K562 (cell line): Measurements from ENCODE around the gene ERN1. TPM values are rescaled to one million over a fixed set of nuclear protein-coding genes. Genes with fewer than 3 reads are reported as not detected.

Source experiments
- ATAC-seq: fragments of 200-7000 bp; cut with Tn5 transposase; 3 replicates; pipeline ENCODE4 v1.9.1; 2020; ENCODE audit warnings: moderate library complexity
- BruUV-seq: library from RNA; stranded (reverse); fragments of 400-500 nt; replicated peaks from 2 replicates; lab custom pipeline; 2021; lab: Mats Ljungman, UMichigan
- CTCF ChIA-PET: fragments of 300-600 bp; formaldehyde crosslinking; extraction: SDS; loops from one replicate; lab custom pipeline; 2021; ENCODE audit warnings: low intra/inter-chr PET ratio; lab: Yijun Ruan, JAX
- POLR2A ChIA-PET: fragments of 300-600, 350-650 bp; sonication (Branson Sonifier 250); formaldehyde crosslinking; extraction: SDS; loops from one replicate; lab custom pipeline; 2021; ENCODE audit warnings: antibody characterized with exemption, inconsistent platforms; lab: Yijun Ruan, JAX
- DNase-seq, 4 experiments: peaks; one replicate each; pipeline versions ENCODE4 v3.0.0 to v3.0.0-alpha.2; 2011 to 2018; ENCODE audit warnings: low spot score in 3 of 4, mixed read lengths in 3 of 4; ENCODE audit errors: extremely low read depth in 1 of 4
- FAIRE-seq: peaks from 2 replicates; lab custom pipeline; 2011; peaks lifted over from hg19 to GRCh38; lab: Jason Lieb, UNC
- H2AFZ ChIP-seq: 2 replicates; pipeline ENCODE4 v1.6.0; 2011; ENCODE audit warnings: low read depth, low read length, control low read depth, inconsistent platforms
- H3K27ac ChIP-seq: fragments of 200-600 bp; 3 replicates; pipeline ENCODE4 v1.8.0; 2011; ENCODE audit warnings: low read depth, mild to moderate bottlenecking, control low read depth, inconsistent platforms, low read length, moderate library complexity, mixed read lengths; ENCODE audit errors: extremely low read depth
- H3K27me3 ChIP-seq, 2 experiments: fragments of 300-600 bp in 1 of 2; 2 replicates in 1 of 2; 3 replicates in 1 of 2; pipeline versions ENCODE4 v1.6.0 to v1.8.0; 2011; ENCODE audit warnings: inconsistent platforms in 2 of 2, low read length in 2 of 2, mild to moderate bottlenecking in 1 of 2, mixed read lengths in 1 of 2, moderate library complexity in 1 of 2; ENCODE audit not compliant: control insufficient read depth in 2 of 2, insufficient read depth in 2 of 2
- H3K36me3 ChIP-seq: fragments of 300-600 bp; 3 replicates; pipeline ENCODE4 v1.8.0; 2011; ENCODE audit warnings: mild to moderate bottlenecking, low read length, inconsistent platforms; ENCODE audit not compliant: control insufficient read depth, insufficient read depth
- H3K4me1 ChIP-seq, 2 experiments: fragments of 200-600 bp in 1 of 2; replicated peaks in 1 of 2; 2 replicates in 1 of 2; 3 replicates in 1 of 2; pipeline versions ENCODE4 v1.5.1 to v1.8.0; 2011; ENCODE audit warnings: inconsistent platforms in 2 of 2, low read length in 2 of 2, mild to moderate bottlenecking in 1 of 2, mixed read lengths in 1 of 2, moderate library complexity in 1 of 2; ENCODE audit not compliant: control insufficient read depth in 2 of 2, insufficient read depth in 2 of 2
- H3K4me2 ChIP-seq: 2 replicates; pipeline ENCODE4 v1.6.1; 2011; ENCODE audit warnings: low read length, control low read depth, inconsistent platforms, mixed read lengths; ENCODE audit not compliant: insufficient read depth
- H3K4me3 ChIP-seq: fragments of 200-600 bp; sonication (generic), shearing (Covaris generic); 2 replicates; pipeline ENCODE4 v1.5.1; 2016; ENCODE audit warnings: control low read depth, inconsistent platforms
- H3K79me2 ChIP-seq: fragments of 200-600 bp; 3 replicates; pipeline ENCODE4 v1.8.0; 2011; ENCODE audit warnings: low read length, inconsistent platforms; ENCODE audit not compliant: control insufficient read depth, insufficient read depth
- H3K9ac ChIP-seq, 2 experiments: 2 replicates each; pipeline versions ENCODE4 v1.6.0 to v1.6.1; 2011; ENCODE audit warnings: low read depth in 2 of 2, low read length in 2 of 2, control low read depth in 1 of 2, inconsistent platforms in 1 of 2, mild to moderate bottlenecking in 1 of 2, mixed read lengths in 1 of 2; ENCODE audit not compliant: insufficient read depth in 1 of 2
- H3K9me1 ChIP-seq: one replicate; pipeline ENCODE4 v1.6.0; 2011; ENCODE audit warnings: inconsistent platforms, mild to moderate bottlenecking, low read length, moderate library complexity; ENCODE audit not compliant: control insufficient read depth, insufficient read depth
- H3K9me3 ChIP-seq: replicated peaks from 2 replicates; pipeline ENCODE4 v1.5.1; 2011; ENCODE audit warnings: low read depth, low read length, inconsistent platforms; ENCODE audit not compliant: control insufficient read depth, insufficient read depth
- H4K20me1 ChIP-seq: replicated peaks from 2 replicates; pipeline ENCODE4 v1.6.1; 2011; ENCODE audit warnings: low read length, inconsistent platforms, mixed read lengths; ENCODE audit not compliant: control insufficient read depth, insufficient read depth
- ADNP ChIP-seq: fragments of 200-800 bp; sonication (Bioruptor generic); IDR thresholded peaks from 2 replicates; pipeline ENCODE4 v1.6.1; 2016; ENCODE audit warnings: missing genetic modification characterization, missing compliant biosample characterization
- ERF ChIP-seq: fragments of 450-650 bp; formaldehyde crosslinking; IDR thresholded peaks from 2 replicates; pipeline ENCODE4 v1.4.0; 2020; ENCODE audit warnings: mild to moderate bottlenecking, mixed read lengths
- ILF3 ChIP-seq: fragments of 450-650 bp; IDR thresholded peaks from 2 replicates; pipeline ENCODE4 v1.6.1; 2018; ENCODE audit warnings: antibody characterized with exemption, mild to moderate bottlenecking, moderate library complexity, borderline replicate concordance
- KLF16 ChIP-seq: IDR thresholded peaks from 2 replicates; pipeline ENCODE4 v1.6.1; 2016; ENCODE audit warnings: antibody characterized with exemption
- MTA1 ChIP-seq: fragments of 450-650 bp; IDR thresholded peaks from 2 replicates; pipeline ENCODE4 v1.6.1; 2017; ENCODE audit warnings: borderline replicate concordance
- RHOXF2B ChIP-seq: fragments of 250-450 bp; sonication (Bioruptor Pico); conservative IDR thresholded peaks from 2 replicates; pipeline ENCODE4 v1.5.1; 2021
- TOE1 ChIP-seq, 2 experiments: fragments of 450-650 bp in 1 of 2; sonication (generic) in 1 of 2; formaldehyde crosslinking in 1 of 2; IDR thresholded peaks; 2 replicates each; pipeline versions ENCODE4 v1.7.1 to v1.8.0; 2016 to 2022; ENCODE audit warnings: borderline replicate concordance in 2 of 2, mild to moderate bottlenecking in 2 of 2, antibody characterized with exemption in 1 of 2, inconsistent platforms in 1 of 2, low read depth in 1 of 2, missing genetic modification reagents in 1 of 2, moderate library complexity in 1 of 2
- ZNF507 ChIP-seq: conservative IDR thresholded peaks from 2 replicates; pipeline ENCODE4 v1.6.1; 2017; ENCODE audit warnings: missing genetic modification characterization, missing compliant biosample characterization
- WGBS: fragments of 100-300 bp; shearing (Covaris generic); methylation state at CpG from one replicate; pipeline ENCODE4 v1.1.6; 2016; ENCODE audit warnings: low coverage, mixed read lengths; ENCODE audit not compliant: insufficient coverage; ENCODE audit errors: missing lambda C conversion rate; 5-methylcytosine and 5-hydroxymethylcytosine counted together
- in situ Hi-C: fragments of 300-500 bp; cut with MboI; formaldehyde crosslinking; loops from 4 replicates; pipeline ENCODE4 v1.15.0; 2018; ENCODE audit warnings: inconsistent platforms, mixed read lengths
- intact Hi-C: fragments of 100-400 bp; cut with micrococcal nuclease; formaldehyde crosslinking; loops from 2 replicates; pipeline ENCODE4 v1.14.2; 2022
- polyA plus RNA-seq, 8 experiments: library from polyadenylated mRNA; depleted of rRNA in 4 of 8; stranded (reverse) in 5 of 8; unstranded in 3 of 8; fragments of >200 nt; fragmentation: Nextera tagmentation in 2 of 8; fragmentation: Illumina TruSeq in 1 of 8; extraction: Ambion mirVana in 2 of 8; extraction: Trizol in 1 of 8; gene quantifications; 2 replicates each; pipeline versions ENCODE4 v1.2.1 to v1.2.3, GENCODE V29; 2011 to 2014; ENCODE audit warnings: inconsistent platforms in 1 of 8, missing spikeins in 1 of 8
- total RNA-seq, 7 experiments: library from RNA; depleted of rRNA in 6 of 7; stranded (reverse); fragments of >200 nt in 6 of 7; fragmentation: Illumina TruSeq in 2 of 7; extraction: Trizol in 2 of 7; gene quantifications; 2 replicates each; pipeline versions ENCODE4 v1.2.1 to v1.2.3, GENCODE V29; 2011 to 2021; ENCODE audit warnings: low replicate concordance in 1 of 7
- TF ChIP-seq, protein P1 (sequence below): fragments of 250-450 bp; sonication (Bioruptor Pico); IDR thresholded peaks from 2 replicates; pipeline ENCODE4 v1.5.0; 2021

Gene ERN1
- total and polyA plus RNA-seq, 9 of the 15 experiments (the other 6 are each of a cell fraction or from before 2014, with no cell fraction given): 2.1 to 22.5 (median 7.3) TPM

DNA sequence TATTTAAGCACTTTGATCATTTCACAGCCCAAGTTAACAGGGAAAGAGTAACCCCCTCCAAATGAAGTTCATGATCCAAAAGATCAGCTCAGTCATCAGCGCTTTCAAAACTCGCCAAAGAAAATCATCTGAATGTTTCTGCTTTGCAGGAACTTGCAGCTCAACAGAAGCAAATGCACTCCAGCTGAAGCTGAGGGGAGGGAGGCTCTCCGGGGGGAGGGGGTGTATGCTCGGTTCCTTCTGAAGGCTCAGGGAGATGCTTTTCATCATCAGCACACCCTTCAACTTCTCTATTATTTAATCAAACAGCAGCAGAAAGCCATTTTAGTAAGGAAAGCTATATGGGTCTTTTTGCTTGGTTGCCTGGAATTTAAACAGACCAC, 24.4 kb upstream of the ERN1 start:
- intact Hi-C loops: no loop called here
- POLR2A ChIA-PET: interaction anchor here (1.5 to 2.0 kb wide), 2 partner anchors 8 to 81 kb away, joined by 3 to 11 read pairs; no protein-coding TSS in a partner anchor
- in situ Hi-C loops: loop anchor here (5.0 kb wide), 1 partner anchor 123 kb away; no protein-coding TSS in a partner anchor
- H3K9me1 ChIP-seq: no peaks in the 10 kb centered on the region
- TF ChIP-seq MTA1: no peak
- TF ChIP-seq, protein P1, sequence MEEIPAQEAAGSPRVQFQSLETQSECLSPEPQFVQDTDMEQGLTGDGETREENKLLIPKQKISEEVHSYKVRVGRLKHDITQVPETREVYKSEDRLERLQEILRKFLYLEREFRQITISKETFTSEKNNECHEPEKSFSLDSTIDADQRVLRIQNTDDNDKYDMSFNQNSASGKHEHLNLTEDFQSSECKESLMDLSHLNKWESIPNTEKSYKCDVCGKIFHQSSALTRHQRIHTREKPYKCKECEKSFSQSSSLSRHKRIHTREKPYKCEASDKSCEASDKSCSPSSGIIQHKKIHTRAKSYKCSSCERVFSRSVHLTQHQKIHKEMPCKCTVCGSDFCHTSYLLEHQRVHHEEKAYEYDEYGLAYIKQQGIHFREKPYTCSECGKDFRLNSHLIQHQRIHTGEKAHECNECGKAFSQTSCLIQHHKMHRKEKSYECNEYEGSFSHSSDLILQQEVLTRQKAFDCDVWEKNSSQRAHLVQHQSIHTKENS: no peak
- TF ChIP-seq RHOXF2B (CRISPR knock-in tag): no peak
- no peak for TF ChIP-seq ERF
- no peak for TF ChIP-seq KLF16
- TF ChIP-seq ZNF507 (tag): no peak
- no peak for TF ChIP-seq ADNP (tag)
- TF ChIP-seq TOE1 (IDR thresholded peaks at IDR 0.05; ENCODE audit: borderline replicate concordance): no peak
- no peak for TF ChIP-seq TOE1 (CRISPR knock-in tag; IDR thresholded peaks at IDR 0.05; ENCODE audit: borderline replicate concordance, low read depth)
- no peak for TF ChIP-seq ILF3
- TF ChIP-seq, all 486 proteins: peak for 0
- H3K9me3 ChIP-seq: no peaks in the 10 kb centered on the region
- 75% methylated on average over 4 of the region's 4 CpGs for WGBS
- CTCF ChIA-PET: no interaction called here
- no peaks in the 10 kb centered on the region for H3K27me3 ChIP-seq
- H4K20me1 ChIP-seq: no peaks in the 10 kb centered on the region
- ATAC-seq (no peak), FAIRE-seq (no peak), DNase-seq (no peak)
- no peak overlapping the region for H3K4me2 ChIP-seq
- no peak overlapping the region for H3K27ac ChIP-seq
- H3K4me1 ChIP-seq: peaks cover 0 to 6% of the 10 kb centered on the region in 2 experiments; a peak in 3 of 5 replicates
- no peak overlapping the region for H2AFZ ChIP-seq
- H3K4me3 ChIP-seq: no peak overlapping the region
- peaks cover 66% of the 10 kb centered on the region for H3K36me3 ChIP-seq
- no peak overlapping the region for H3K9ac ChIP-seq
- no TSS peak for BruUV-seq
- H3K79me2 ChIP-seq: no peaks in the 10 kb centered on the region
